Spleen (tissue), 7 donors: ENCODE results near the gene NRG3.

Experiments used
- CTCF ChIP-seq, 11 experiments: fragments of 200-600 bp in 7 of 11; fragments of 450-650 bp in 4 of 11; sonication (generic) in 4 of 11; IDR thresholded peaks in 8 of 11; conservative IDR thresholded peaks in 3 of 11; 1 replicate in 7 of 11; 2 replicates in 4 of 11; pipeline versions ENCODE4 v1.4.0 to v1.8.0; 2016 to 2021; ENCODE audit warnings: antibody characterized with exemption in 11 of 11, inconsistent platforms in 4 of 11, mild to moderate bottlenecking in 1 of 11
- POLR2A ChIP-seq, 3 donors: fragments of 450-650 bp; IDR thresholded peaks; one replicate each; pipeline ENCODE4 v1.5.1; 2017; ENCODE audit warnings: antibody characterized with exemption in 3 of 3, mild to moderate bottlenecking in 1 of 3
- POLR2AphosphoS5 ChIP-seq, 3 donors: sonication (generic); formaldehyde crosslinking; IDR thresholded peaks; one replicate each; pipeline ENCODE4 v1.5.1; 2017; ENCODE audit warnings: antibody characterized with exemption in 3 of 3
- donor health status: DM: no; HTN: no; CAD: no; lungs with moderate emphysema.
- donor health status: DM: no; HTN: no; CAD: no.
- donor health status: DM: no; HTN: no; CAD: no.

- TF ChIP-seq CTCF (IDR thresholded peaks at IDR 0.05 in 8 of 11, conservative IDR thresholded peaks at IDR 0.05 in 3 of 11), result no peak
- TF ChIP-seq POLR2A (IDR thresholded peaks at IDR 0.05), result no peak
- no peak for TF ChIP-seq POLR2AphosphoS5 (IDR thresholded peaks at IDR 0.05)
Measured at GRCh38 chr10:82674036-82674435, 799.0 kb downstream of the NRG3 start.
